ENCODE results near the gene CAMK1D. TPM values are rescaled to one million over a fixed set of nuclear protein-coding genes. Genes with fewer than 3 reads are reported as not detected.
"Not testable (repeated sequence)": the region's sequence is repeated elsewhere in the genome, so short reads cannot be mapped to it uniquely, and the experiment has no call there.

Gene CAMK1D
- total and polyA plus RNA-seq, 2 donors (not counting 3 experiments of a cell fraction or from before 2014, with no cell fraction given), result 0.37 to 4.2 TPM

DNA sequence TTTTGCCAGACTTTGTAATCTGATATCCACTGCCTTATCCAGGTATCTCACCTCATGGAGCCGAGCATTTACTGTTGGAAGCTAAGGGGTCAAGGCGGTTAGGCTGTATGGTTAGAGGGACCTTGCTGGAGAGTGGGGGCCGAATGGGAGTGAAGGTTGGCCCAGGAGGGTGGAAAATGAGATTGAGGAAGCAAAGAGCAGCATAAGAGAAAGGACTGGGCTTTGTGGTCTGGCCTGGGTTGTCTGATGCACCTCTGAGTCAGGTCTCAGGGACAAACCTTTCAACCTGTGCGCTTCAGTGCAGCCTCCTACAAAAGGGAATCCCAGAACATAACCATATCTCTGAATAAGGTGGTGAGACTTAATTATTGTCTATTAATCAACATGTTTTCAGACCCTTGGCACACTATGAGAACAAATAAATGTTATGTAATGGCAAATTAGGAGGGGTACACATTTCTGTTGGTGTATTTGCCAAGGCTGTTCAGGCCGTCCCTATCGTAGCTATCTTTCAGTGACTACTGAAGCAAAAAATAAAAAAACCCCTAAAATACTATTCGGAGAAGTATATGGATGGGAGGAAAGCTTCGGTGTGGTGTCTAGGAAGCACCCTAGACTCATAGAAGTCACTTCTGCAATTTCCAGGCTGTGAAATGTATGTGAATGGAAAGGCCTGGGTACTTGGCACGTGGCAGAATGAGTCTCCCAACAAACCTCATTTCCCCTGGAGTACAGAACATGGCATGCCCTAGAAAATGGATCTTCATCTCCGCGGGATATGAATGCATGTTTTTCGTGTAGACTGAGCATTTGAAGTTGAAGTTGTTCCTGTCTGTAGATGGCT lies 4.3 kb downstream of the CAMK1D start:
- Histone ChIP-seq H3K79me2 (ENCODE audit: control insufficient read depth, insufficient read depth, low read length) (no peaks in the 10 kb centered on the region), H3K4me2 (ENCODE audit: insufficient read depth, low read length) (no peak overlapping the region), H4K20me1 (replicated peaks; ENCODE audit: control insufficient read depth, extremely low read depth, insufficient read depth, low read length) (no peaks in the 10 kb centered on the region), H3K9ac (replicated peaks; ENCODE audit: extremely low read depth, insufficient read depth, low read length) (no peak overlapping the region), H3K4me1 (ENCODE audit: control insufficient read depth, extremely low read depth, insufficient read depth, low read length) (peaks cover 6% of the 10 kb centered on the region), H3K36me3 (ENCODE audit: control insufficient read depth in 2 of 2, extremely low read depth in 1 of 2, insufficient read depth in 2 of 2, low read length in 2 of 2) (no peaks in the 10 kb centered on the region), H3K4me3 (replicated peaks in 1 of 3; ENCODE audit: insufficient read depth in 1 of 3, low read depth in 1 of 3, low read length in 3 of 3) (no peak overlapping the region), H3K27me3 (ENCODE audit: control insufficient read depth in 2 of 2, insufficient read depth in 2 of 2, low read length in 2 of 2) (peaks cover 13 to 14% of the 10 kb centered on the region in 2 experiments), H2AFZ (ENCODE audit: low read depth, low read length) (no peak overlapping the region), H3K27ac (ENCODE audit: insufficient read depth, low read depth, low read length) (no peak overlapping the region), H3K9me1 (replicated peaks; ENCODE audit: control insufficient read depth, extremely low read depth, insufficient read depth, low read length) (no peaks in the 10 kb centered on the region), H3K9me3 (replicated peaks; ENCODE audit: control insufficient read depth, insufficient read depth, low read length) (no peaks in the 10 kb centered on the region)
- intact Hi-C loops (cut with micrococcal nuclease), result loop anchor here (5.0 kb wide), 1 partner anchor 744 kb away; no protein-coding TSS in a partner anchor
- BruUV-seq (replicated peaks), result no TSS peak
- POLR2A ChIA-PET, result no interaction called here
- CTCF ChIA-PET, result no interaction called here
- dilution Hi-C loops (cut with MboI; ENCODE audit: extremely low pct_ligation_motif_present, low sequenced_read_pairs), result no loop called here
- FAIRE-seq, result no peak
- TF ChIP-seq MYC (IDR thresholded peaks at IDR 0.05; ENCODE audit: low read depth, low read length) (no peak), POLR2AphosphoS5 (IDR thresholded peaks at IDR 0.05; ENCODE audit: insufficient read depth, low read depth, low read length) (no peak), POLR2A (IDR thresholded peaks at IDR 0.05; ENCODE audit: low read depth, low read length) (no peak), JUN (IDR thresholded peaks at IDR 0.05; ENCODE audit: borderline replicate concordance, insufficient read depth, insufficient read length, low read depth) (no peak), EZH2 (IDR thresholded peaks at IDR 0.05; ENCODE audit: borderline replicate concordance, low read depth, low read length, severe bottlenecking) (no peak)
- TF ChIP-seq, protein P1, sequence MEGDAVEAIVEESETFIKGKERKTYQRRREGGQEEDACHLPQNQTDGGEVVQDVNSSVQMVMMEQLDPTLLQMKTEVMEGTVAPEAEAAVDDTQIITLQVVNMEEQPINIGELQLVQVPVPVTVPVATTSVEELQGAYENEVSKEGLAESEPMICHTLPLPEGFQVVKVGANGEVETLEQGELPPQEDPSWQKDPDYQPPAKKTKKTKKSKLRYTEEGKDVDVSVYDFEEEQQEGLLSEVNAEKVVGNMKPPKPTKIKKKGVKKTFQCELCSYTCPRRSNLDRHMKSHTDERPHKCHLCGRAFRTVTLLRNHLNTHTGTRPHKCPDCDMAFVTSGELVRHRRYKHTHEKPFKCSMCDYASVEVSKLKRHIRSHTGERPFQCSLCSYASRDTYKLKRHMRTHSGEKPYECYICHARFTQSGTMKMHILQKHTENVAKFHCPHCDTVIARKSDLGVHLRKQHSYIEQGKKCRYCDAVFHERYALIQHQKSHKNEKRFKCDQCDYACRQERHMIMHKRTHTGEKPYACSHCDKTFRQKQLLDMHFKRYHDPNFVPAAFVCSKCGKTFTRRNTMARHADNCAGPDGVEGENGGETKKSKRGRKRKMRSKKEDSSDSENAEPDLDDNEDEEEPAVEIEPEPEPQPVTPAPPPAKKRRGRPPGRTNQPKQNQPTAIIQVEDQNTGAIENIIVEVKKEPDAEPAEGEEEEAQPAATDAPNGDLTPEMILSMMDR (IDR thresholded peaks at IDR 0.05; ENCODE audit: extremely low read depth in 1 of 2, insufficient read depth in 1 of 2, low read depth in 1 of 2, low read length in 2 of 2), result no peak
- TF ChIP-seq, protein P2, sequence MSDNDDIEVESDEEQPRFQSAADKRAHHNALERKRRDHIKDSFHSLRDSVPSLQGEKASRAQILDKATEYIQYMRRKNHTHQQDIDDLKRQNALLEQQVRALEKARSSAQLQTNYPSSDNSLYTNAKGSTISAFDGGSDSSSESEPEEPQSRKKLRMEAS (IDR thresholded peaks at IDR 0.05; ENCODE audit: insufficient read depth, insufficient read length), result no peak
- DNase-seq (ENCODE audit: low read depth, low spot score), result no peak

DNA sequence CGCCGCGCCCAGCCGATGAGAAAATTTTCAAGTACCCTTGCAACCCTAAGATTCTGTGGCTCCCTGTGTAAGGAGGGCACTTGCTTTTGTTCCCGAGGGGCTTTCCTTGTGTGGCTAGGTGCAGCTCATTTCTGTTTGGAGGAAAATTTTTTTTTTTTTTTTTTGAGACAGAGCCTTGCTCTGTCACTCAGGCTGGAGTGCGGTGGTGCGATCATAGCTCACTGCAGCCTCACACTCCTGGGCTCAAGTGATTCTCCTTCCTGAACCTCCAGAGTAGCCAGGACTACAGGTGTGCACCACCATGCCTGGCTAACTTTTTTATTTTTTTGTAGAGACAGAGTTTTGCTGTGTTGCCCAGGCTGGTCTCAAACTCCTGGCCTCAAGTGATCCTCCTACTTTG lies 5.3 kb downstream of the CAMK1D start:
- H3K4me2 ChIP-seq (ENCODE audit: insufficient read depth, low read length); DNase-seq (ENCODE audit: low read depth, low spot score); H3K27ac ChIP-seq (ENCODE audit: insufficient read depth, low read depth, low read length); POLR2A ChIA-PET; H3K9me3 ChIP-seq (replicated peaks; ENCODE audit: control insufficient read depth, insufficient read depth, low read length); H3K4me3 ChIP-seq (replicated peaks in 1 of 3; ENCODE audit: insufficient read depth in 1 of 3, low read depth in 1 of 3, low read length in 3 of 3); H3K79me2 ChIP-seq (ENCODE audit: control insufficient read depth, insufficient read depth, low read length); CTCF ChIA-PET; H3K9me1 ChIP-seq (replicated peaks; ENCODE audit: control insufficient read depth, extremely low read depth, insufficient read depth, low read length); H2AFZ ChIP-seq (ENCODE audit: low read depth, low read length); H3K9ac ChIP-seq (replicated peaks; ENCODE audit: extremely low read depth, insufficient read depth, low read length); BruUV-seq (replicated peaks); FAIRE-seq; H4K20me1 ChIP-seq (replicated peaks; ENCODE audit: control insufficient read depth, extremely low read depth, insufficient read depth, low read length); dilution Hi-C loops (cut with MboI; ENCODE audit: extremely low pct_ligation_motif_present, low sequenced_read_pairs); H3K36me3 ChIP-seq (ENCODE audit: control insufficient read depth in 2 of 2, extremely low read depth in 1 of 2, insufficient read depth in 2 of 2, low read length in 2 of 2); H3K4me1 ChIP-seq (ENCODE audit: control insufficient read depth, extremely low read depth, insufficient read depth, low read length): not testable (repeated sequence)
- H3K27me3 ChIP-seq (ENCODE audit: control insufficient read depth in 2 of 2, insufficient read depth in 2 of 2, low read length in 2 of 2), result peaks cover 13 to 16% of the 10 kb centered on the region in 2 experiments
- intact Hi-C loops (cut with micrococcal nuclease), result loop anchor here (5.0 kb wide), 1 partner anchor 743 kb away; no protein-coding TSS in a partner anchor

All from endothelial cell of umbilical vein (primary cell).